ENCODE measurements around the gene METAP2.

- TF ChIP-seq, protein P1, sequence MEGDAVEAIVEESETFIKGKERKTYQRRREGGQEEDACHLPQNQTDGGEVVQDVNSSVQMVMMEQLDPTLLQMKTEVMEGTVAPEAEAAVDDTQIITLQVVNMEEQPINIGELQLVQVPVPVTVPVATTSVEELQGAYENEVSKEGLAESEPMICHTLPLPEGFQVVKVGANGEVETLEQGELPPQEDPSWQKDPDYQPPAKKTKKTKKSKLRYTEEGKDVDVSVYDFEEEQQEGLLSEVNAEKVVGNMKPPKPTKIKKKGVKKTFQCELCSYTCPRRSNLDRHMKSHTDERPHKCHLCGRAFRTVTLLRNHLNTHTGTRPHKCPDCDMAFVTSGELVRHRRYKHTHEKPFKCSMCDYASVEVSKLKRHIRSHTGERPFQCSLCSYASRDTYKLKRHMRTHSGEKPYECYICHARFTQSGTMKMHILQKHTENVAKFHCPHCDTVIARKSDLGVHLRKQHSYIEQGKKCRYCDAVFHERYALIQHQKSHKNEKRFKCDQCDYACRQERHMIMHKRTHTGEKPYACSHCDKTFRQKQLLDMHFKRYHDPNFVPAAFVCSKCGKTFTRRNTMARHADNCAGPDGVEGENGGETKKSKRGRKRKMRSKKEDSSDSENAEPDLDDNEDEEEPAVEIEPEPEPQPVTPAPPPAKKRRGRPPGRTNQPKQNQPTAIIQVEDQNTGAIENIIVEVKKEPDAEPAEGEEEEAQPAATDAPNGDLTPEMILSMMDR (IDR thresholded peaks at IDR 0.05), result no peak
- TF ChIP-seq POLR2A (IDR thresholded peaks at IDR 0.05), result no peak
Measured at GRCh38 chr12:95547522-95548055, 73.6 kb downstream of the METAP2 start.
